Neural crest cell (in vitro differentiated cells): ENCODE results near the gene FDCSP. TPM values are rescaled to one million over a fixed set of nuclear protein-coding genes. Genes with fewer than 3 reads are reported as not detected.
"Not testable (repeated sequence)": the region's sequence is repeated elsewhere in the genome, so short reads cannot be mapped to it uniquely, and the experiment has no call there.

ENCODE experiments used
- DNase-seq: peaks from one replicate; pipeline ENCODE4 v3.0.0; 2021; ENCODE audit warnings: low read depth, mixed read lengths, low spot score
- H3K27ac Mint-ChIP-seq: one replicate; pipeline ENCODE4 v1.8.0; 2021; ENCODE audit warnings: mild to moderate bottlenecking, mixed read lengths; ENCODE audit not compliant: unreplicated experiment
- H3K27me3 Mint-ChIP-seq: 2 replicates; pipeline ENCODE4 v1.8.0; 2021; ENCODE audit warnings: low read depth, mild to moderate bottlenecking, mixed read lengths
- H3K36me3 Mint-ChIP-seq: 2 replicates; pipeline ENCODE4 v1.8.0; 2021; ENCODE audit warnings: low read depth, mild to moderate bottlenecking, mixed read lengths
- H3K4me1 Mint-ChIP-seq: 2 replicates; pipeline ENCODE4 v1.8.0; 2021; ENCODE audit warnings: mixed read lengths
- H3K4me3 Mint-ChIP-seq: one replicate; pipeline ENCODE4 v1.8.0; 2021; ENCODE audit warnings: mild to moderate bottlenecking, mixed read lengths
- H3K9me3 Mint-ChIP-seq: 2 replicates; pipeline ENCODE4 v1.8.0; 2021; ENCODE audit warnings: mixed read lengths
- total RNA-seq: library from RNA; stranded (reverse); gene quantifications from 2 replicates; pipeline ENCODE4 v1.2.1, GENCODE V29; 2021
- TF ChIP-seq, protein P1 (sequence below): fragments of 200-600 bp; sonication (generic); conservative IDR thresholded peaks from 2 replicates; pipeline ENCODE4 v1.5.0; 2021; ENCODE audit warnings: antibody characterized with exemption, mild to moderate bottlenecking

The FDCSP gene
- total RNA-seq, 1 donor from 2014 or later = not detected

DNA sequence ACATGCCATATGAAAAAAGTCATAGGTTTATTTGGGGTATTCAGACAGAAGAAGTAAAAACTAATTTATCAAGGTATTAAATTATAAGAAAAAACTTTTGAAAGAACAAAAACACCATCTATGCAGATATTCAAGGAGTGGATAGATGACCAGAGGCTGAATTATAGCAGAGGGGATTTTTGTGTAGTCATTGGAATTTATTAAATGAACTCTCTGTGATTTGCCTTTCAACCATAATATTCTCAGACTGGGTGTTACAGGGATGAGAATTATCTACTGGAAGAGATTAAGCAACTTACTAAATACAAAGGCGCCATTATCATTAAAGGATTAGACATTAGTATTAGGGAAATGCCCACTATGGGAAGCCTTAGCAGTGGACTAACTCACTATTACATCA lies 9.4 kb upstream of the FDCSP start:
- not testable (repeated sequence) for H3K4me1 Mint-ChIP-seq, H3K36me3 Mint-ChIP-seq, H3K27ac Mint-ChIP-seq, H3K27me3 Mint-ChIP-seq, H3K4me3 Mint-ChIP-seq, DNase-seq, H3K9me3 Mint-ChIP-seq

DNA sequence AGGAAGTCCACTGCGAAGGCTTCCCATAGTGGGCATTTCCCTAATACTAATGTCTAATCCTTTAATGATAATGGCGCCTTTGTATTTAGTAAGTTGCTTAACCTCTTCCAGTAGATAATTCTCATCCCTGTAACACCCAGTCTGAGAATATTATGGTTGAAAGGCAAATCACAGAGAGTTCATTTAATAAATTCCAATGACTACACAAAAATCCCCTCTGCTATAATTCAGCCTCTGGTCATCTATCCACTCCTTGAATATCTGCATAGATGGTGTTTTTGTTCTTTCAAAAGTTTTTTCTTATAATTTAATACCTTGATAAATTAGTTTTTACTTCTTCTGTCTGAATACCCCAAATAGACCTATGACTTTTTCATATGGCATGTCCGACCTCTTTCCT lies 4.5 kb upstream of the FDCSP start:
- not testable (repeated sequence) for H3K4me3 Mint-ChIP-seq, DNase-seq

DNA sequence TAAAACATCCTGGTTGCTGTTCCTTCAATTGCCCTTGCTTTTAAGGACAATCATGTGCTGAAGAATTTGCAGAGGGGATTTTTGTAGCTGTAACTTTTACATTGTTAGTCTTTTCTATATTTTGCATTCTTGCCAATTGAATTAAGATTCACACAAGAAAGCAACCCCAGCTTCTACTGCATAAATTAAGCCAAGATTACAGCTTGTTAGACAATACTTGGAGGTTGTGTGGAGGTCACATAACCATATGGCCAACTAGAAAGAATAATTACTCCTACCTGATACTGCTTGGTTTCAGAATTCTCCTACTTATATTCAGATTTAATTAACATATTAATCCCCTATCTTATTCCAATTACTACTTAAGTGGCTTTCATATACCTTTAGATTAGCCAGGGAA lies 4.1 kb upstream of the FDCSP start:
- not testable (repeated sequence) for H3K36me3 Mint-ChIP-seq, H3K9me3 Mint-ChIP-seq, H3K27ac Mint-ChIP-seq, DNase-seq, H3K4me3 Mint-ChIP-seq, H3K4me1 Mint-ChIP-seq, H3K27me3 Mint-ChIP-seq

More for the DNA sequence above, 4.5 kb upstream of the FDCSP start:
- not testable (repeated sequence) for H3K4me1 Mint-ChIP-seq, H3K36me3 Mint-ChIP-seq, H3K27ac Mint-ChIP-seq, H3K9me3 Mint-ChIP-seq, H3K27me3 Mint-ChIP-seq

DNA sequence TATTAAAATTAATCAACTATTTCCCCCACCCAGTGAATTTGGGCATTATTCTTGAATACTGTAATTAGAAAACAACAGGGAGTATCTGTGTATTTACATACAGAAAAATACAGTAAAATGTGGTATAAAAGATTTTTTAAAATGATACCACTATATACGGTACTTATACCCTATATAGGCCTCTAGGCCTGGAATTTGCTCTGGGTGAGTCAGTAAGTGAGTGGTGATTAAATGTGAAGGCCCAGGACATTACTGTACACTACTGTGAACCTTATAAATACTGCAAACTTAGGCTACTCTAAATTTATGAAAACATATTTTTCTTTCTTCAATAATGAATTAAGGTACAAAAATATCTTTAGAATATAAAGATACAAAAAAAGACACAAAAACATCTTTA lies 10.2 kb downstream of the FDCSP start:
- no peak for DNase-seq
- Mint-ChIP-seq H3K9me3 (no peaks in the 10 kb centered on the region), H3K4me3 (no peak overlapping the region), H3K4me1 (no peaks in the 10 kb centered on the region), H3K27me3 (no peaks in the 10 kb centered on the region), H3K36me3 (no peaks in the 10 kb centered on the region), H3K27ac (no peak overlapping the region)
- TF ChIP-seq, protein P1, sequence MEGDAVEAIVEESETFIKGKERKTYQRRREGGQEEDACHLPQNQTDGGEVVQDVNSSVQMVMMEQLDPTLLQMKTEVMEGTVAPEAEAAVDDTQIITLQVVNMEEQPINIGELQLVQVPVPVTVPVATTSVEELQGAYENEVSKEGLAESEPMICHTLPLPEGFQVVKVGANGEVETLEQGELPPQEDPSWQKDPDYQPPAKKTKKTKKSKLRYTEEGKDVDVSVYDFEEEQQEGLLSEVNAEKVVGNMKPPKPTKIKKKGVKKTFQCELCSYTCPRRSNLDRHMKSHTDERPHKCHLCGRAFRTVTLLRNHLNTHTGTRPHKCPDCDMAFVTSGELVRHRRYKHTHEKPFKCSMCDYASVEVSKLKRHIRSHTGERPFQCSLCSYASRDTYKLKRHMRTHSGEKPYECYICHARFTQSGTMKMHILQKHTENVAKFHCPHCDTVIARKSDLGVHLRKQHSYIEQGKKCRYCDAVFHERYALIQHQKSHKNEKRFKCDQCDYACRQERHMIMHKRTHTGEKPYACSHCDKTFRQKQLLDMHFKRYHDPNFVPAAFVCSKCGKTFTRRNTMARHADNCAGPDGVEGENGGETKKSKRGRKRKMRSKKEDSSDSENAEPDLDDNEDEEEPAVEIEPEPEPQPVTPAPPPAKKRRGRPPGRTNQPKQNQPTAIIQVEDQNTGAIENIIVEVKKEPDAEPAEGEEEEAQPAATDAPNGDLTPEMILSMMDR = no peak

DNA sequence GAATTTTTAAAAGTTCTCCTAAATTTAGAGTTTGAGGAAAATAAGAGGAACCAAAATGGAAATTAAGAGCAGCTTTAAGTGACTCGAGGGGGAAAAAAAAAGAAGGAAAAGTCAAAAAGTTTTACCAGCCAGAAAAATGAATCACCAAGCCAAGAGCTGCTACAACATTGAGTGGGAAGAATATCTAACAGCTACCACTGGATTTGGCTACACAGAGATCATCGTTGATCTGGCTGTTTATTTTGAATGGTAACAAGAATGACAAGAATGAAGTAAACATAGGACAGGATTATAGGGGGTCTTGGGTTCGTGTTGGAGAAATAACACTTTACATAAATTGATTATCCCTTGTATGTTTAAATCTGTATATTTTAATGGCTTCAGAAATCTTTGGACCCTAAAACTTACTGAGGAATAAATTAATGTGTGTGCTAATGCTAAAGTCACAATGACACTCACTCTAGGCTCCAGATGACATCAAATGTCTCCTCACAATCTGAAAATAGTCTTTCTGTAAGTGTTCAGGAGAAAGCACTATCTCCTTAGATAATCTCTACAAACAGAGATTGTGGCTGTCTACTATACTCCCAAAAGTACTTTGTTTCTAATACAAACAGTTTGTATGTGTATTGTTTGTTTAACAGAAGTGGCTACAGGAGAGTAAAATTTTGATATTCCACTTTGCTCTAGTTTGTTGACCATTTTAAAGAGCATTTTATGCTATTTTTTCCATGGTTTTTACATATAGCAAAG lies 13.4 kb downstream of the FDCSP start:
- Mint-ChIP-seq H3K36me3 (no peaks in the 10 kb centered on the region), H3K27ac (no peak overlapping the region), H3K4me3 (no peak overlapping the region), H3K4me1 (no peaks in the 10 kb centered on the region), H3K9me3 (peaks cover 3% of the 10 kb centered on the region), H3K27me3 (no peaks in the 10 kb centered on the region)
- DNase-seq = no peak
- TF ChIP-seq, protein P1 = no peak

DNA sequence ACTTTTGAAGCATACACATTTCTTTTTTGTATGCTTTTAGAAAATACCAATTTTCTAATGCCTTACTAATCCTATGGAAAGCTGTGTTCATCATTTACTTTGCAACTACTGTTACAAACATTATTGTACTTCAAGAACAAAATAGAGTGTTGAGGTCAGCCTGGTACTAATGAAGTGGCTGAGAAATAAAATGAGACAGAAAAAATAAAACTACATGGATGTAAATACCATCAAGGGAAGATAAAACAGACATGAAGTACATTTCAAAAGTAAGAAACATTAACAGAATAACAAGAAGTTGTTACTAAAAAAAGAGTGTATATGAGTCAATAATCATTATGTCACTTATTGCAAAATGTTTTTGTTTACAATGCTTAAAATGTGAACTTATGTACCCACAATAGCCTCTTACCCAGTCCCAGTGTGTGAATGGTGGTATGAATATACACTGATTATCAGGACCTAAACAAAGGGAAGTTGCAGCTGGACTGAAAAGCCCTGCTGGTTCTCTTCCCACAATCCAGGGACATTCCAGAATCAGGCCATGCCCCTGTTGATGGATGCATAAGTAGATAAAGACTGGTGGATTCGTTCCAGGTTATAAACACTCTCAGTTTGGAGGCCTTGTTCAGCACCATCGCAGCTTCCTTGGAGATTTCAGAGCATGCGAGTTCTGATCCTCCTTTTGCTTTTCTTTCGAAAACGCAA lies 14.1 kb downstream of the FDCSP start:
- Mint-ChIP-seq H3K36me3 (no peaks in the 10 kb centered on the region), H3K27me3 (no peaks in the 10 kb centered on the region), H3K4me1 (no peaks in the 10 kb centered on the region), H3K27ac (no peak overlapping the region), H3K9me3 (peaks cover 3% of the 10 kb centered on the region), H3K4me3 (no peak overlapping the region)
- DNase-seq = no peak
- TF ChIP-seq, protein P1 = no peak

DNA sequence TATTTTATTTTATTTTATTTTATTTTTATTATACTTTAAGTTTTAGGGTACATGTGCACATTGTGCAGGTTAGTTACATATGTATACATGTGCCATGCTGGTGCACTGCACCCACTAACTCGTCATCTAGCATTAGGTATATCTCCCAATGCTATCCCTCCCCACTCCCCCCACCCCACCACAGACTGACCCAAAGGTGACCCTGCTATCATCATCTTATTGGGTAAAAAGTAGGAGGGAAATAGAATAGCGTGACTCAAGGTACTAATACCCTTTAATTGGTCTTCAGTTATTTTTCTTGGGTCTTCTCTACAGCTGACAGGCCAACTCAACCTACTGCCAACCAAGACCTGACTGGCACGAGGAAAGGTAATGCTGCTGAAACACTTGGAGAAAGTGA lies 16.4 kb downstream of the FDCSP start, which contains the start of gene CSN3:
Gene CSN3 (plus strand): TSS at position 301 of the 400 bp plus-strand sequence. CDS start 2,223 bp downstream, outside the sequence.
- not testable (repeated sequence) for DNase-seq, H3K36me3 Mint-ChIP-seq, H3K9me3 Mint-ChIP-seq, H3K27ac Mint-ChIP-seq, H3K27me3 Mint-ChIP-seq, H3K4me1 Mint-ChIP-seq, H3K4me3 Mint-ChIP-seq
